ENCODE results near the gene PARG. TPM values are rescaled to one million over a fixed set of nuclear protein-coding genes. Genes with fewer than 3 reads are reported as not detected.

Gene PARG
- total RNA-seq, 1 experiment from 2014 or later, result 42.4 TPM

DNA sequence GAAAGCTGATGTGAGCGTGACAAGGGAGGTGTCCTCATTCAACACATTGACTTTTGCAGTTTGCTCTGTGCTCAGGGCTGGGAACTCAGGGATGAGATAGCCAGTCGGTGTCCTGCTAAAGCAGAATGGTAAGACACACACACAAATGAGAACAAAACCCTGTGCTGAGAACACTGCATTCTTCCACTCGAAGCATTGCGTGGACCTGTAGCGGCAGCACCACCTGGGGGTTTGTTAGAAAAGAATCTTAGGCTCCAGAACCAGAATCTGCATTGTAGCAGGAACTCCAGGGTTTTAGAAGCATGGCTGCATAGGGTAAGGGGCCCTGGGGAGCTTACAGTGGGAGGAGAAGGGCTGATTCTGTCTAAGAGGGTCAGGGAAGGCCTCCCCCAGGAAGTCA lies 158.2 kb downstream of the PARG start:
- TF ChIP-seq, protein P1, sequence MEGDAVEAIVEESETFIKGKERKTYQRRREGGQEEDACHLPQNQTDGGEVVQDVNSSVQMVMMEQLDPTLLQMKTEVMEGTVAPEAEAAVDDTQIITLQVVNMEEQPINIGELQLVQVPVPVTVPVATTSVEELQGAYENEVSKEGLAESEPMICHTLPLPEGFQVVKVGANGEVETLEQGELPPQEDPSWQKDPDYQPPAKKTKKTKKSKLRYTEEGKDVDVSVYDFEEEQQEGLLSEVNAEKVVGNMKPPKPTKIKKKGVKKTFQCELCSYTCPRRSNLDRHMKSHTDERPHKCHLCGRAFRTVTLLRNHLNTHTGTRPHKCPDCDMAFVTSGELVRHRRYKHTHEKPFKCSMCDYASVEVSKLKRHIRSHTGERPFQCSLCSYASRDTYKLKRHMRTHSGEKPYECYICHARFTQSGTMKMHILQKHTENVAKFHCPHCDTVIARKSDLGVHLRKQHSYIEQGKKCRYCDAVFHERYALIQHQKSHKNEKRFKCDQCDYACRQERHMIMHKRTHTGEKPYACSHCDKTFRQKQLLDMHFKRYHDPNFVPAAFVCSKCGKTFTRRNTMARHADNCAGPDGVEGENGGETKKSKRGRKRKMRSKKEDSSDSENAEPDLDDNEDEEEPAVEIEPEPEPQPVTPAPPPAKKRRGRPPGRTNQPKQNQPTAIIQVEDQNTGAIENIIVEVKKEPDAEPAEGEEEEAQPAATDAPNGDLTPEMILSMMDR (conservative IDR thresholded peaks at IDR 0.05; ENCODE audit: low read depth, low read length), result 0 out of 2 replicates have a peak, but pooled peaks have one; percentile 12
- TF ChIP-seq EZH2 (IDR thresholded peaks at IDR 0.05; ENCODE audit: borderline replicate concordance, low read depth, low read length, poor library complexity, severe bottlenecking), result no peak
- H3K4me3 ChIP-seq (ENCODE audit: low read depth, low read length, poor library complexity, severe bottlenecking), result no peak overlapping the region
- intact Hi-C loops (cut with micrococcal nuclease; ENCODE audit: unreplicated experiment), result no loop called here
- no peaks in the 10 kb centered on the region for H3K36me3 ChIP-seq (ENCODE audit: insufficient read depth, low read length, poor library complexity, severe bottlenecking)
- BruUV-seq (replicated peaks), result no TSS peak
- CTCF ChIA-PET, result no interaction called here
- no peaks in the 10 kb centered on the region for H3K4me1 ChIP-seq (ENCODE audit: insufficient read depth, low read length, poor library complexity, severe bottlenecking)
- no peak for DNase-seq (ENCODE audit: low spot score)
- POLR2A ChIA-PET (ENCODE audit: low non-redundant PET), result no interaction called here
- H3K27me3 ChIP-seq (replicated peaks; ENCODE audit: insufficient read depth, low read depth, low read length, poor library complexity), result peaks cover 15% of the 10 kb centered on the region
- no peak overlapping the region for H3K27ac ChIP-seq (ENCODE audit: low read depth, low read length, poor library complexity, severe bottlenecking)
- H3K9me3 ChIP-seq (ENCODE audit: low read depth, low read length, poor library complexity, severe bottlenecking), result no peaks in the 10 kb centered on the region

DNA sequence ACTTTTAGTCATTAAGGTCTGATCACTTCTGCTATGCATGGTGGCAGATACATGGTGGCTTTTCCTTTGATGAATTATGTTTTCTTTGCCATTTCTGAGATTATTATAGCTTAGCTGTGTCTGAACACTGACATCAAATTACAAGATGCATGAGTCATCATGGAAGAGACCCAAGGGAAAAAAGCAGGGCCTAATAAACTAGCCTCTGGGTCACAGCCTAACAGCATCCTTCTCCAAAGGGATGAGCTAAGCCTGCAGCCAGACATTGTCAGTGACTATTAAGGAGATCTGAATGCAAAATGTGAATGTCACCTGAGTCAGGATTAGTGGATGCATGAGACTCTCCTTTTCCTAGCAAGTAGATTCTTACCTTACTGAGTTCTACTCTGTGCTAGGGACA lies 160.6 kb downstream of the PARG start:
- no peak for DNase-seq (ENCODE audit: low spot score)
- H3K4me3 ChIP-seq (ENCODE audit: low read depth, low read length, poor library complexity, severe bottlenecking), result no peak overlapping the region
- H3K9me3 ChIP-seq (ENCODE audit: low read depth, low read length, poor library complexity, severe bottlenecking), result no peaks in the 10 kb centered on the region
- intact Hi-C loops (cut with micrococcal nuclease; ENCODE audit: unreplicated experiment), result no loop called here
- no peaks in the 10 kb centered on the region for H3K36me3 ChIP-seq (ENCODE audit: insufficient read depth, low read length, poor library complexity, severe bottlenecking)
- BruUV-seq (replicated peaks), result no TSS peak
- POLR2A ChIA-PET (ENCODE audit: low non-redundant PET), result no interaction called here
- TF ChIP-seq EZH2 (IDR thresholded peaks at IDR 0.05; ENCODE audit: borderline replicate concordance, low read depth, low read length, poor library complexity, severe bottlenecking), result no peak
- TF ChIP-seq, protein P1 (conservative IDR thresholded peaks at IDR 0.05; ENCODE audit: low read depth, low read length), result no peak
- H3K27ac ChIP-seq (ENCODE audit: low read depth, low read length, poor library complexity, severe bottlenecking), result no peak overlapping the region
- H3K4me1 ChIP-seq (ENCODE audit: insufficient read depth, low read length, poor library complexity, severe bottlenecking), result no peaks in the 10 kb centered on the region
- CTCF ChIA-PET, result interaction anchor here (0.6 kb wide), 1 partner anchor 155 kb away, joined by 3 read pairs; no protein-coding TSS in a partner anchor
- H3K27me3 ChIP-seq (replicated peaks; ENCODE audit: insufficient read depth, low read depth, low read length, poor library complexity), result peaks cover 16% of the 10 kb centered on the region

DNA sequence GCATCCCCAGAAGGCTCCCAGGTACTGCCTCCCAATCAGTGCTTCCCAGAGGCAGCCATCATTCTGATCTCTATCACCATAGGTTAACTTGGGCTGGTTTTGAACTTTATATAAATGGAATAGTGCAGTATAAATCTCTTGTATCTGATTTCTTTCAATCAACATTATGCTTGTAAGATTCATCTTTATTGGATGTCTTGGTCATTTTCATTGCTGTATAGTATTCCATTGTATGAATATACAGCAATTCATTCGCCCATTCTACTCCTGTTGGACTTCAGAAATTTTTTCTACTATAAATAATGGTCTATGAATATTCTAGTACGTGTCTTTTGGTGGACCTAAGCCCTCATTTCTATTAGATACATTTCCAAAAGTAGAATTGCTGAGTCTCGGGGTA lies 163.6 kb downstream of the PARG start:
- Histone ChIP-seq H3K9me3 (ENCODE audit: low read depth, low read length, poor library complexity, severe bottlenecking) (no peaks in the 10 kb centered on the region), H3K4me3 (ENCODE audit: low read depth, low read length, poor library complexity, severe bottlenecking) (no peak overlapping the region), H3K4me1 (ENCODE audit: insufficient read depth, low read length, poor library complexity, severe bottlenecking) (no peaks in the 10 kb centered on the region), H3K36me3 (ENCODE audit: insufficient read depth, low read length, poor library complexity, severe bottlenecking) (no peaks in the 10 kb centered on the region), H3K27me3 (replicated peaks; ENCODE audit: insufficient read depth, low read depth, low read length, poor library complexity) (peaks cover 17% of the 10 kb centered on the region), H3K27ac (ENCODE audit: low read depth, low read length, poor library complexity, severe bottlenecking) (no peak overlapping the region)
- ChIA-PET POLR2A (ENCODE audit: low non-redundant PET) (no interaction called here), CTCF (no interaction called here)
- BruUV-seq (replicated peaks), result no TSS peak
- intact Hi-C loops (cut with micrococcal nuclease; ENCODE audit: unreplicated experiment), result no loop called here
- DNase-seq (ENCODE audit: low spot score), result no peak
- TF ChIP-seq EZH2 (IDR thresholded peaks at IDR 0.05; ENCODE audit: borderline replicate concordance, low read depth, low read length, poor library complexity, severe bottlenecking), result no peak

DNA sequence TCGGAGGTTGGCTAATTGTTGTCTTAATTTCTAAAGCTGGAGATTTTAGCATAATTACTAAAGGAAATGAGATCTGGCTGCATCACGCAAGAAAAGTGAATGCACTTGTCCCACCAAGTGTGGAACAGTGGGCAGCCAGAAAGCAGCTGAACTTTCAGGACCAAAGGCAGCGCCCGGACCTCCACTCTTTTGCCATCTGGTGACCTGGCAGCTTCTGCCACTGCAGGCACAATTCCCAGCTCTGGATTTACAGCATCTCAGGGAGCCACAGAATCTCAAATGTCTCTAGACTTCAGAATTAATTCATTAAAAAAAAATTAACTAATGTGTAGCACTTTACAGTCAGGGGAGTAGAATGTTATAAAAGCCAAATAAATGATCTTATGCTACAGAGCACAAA lies 165.0 kb downstream of the PARG start:
- TF ChIP-seq, protein P1 (conservative IDR thresholded peaks at IDR 0.05; ENCODE audit: low read depth, low read length), result no peak
- no peak for TF ChIP-seq EZH2 (IDR thresholded peaks at IDR 0.05; ENCODE audit: borderline replicate concordance, low read depth, low read length, poor library complexity, severe bottlenecking)
- H3K36me3 ChIP-seq (ENCODE audit: insufficient read depth, low read length, poor library complexity, severe bottlenecking), result no peaks in the 10 kb centered on the region
- intact Hi-C loops (cut with micrococcal nuclease; ENCODE audit: unreplicated experiment), result no loop called here
- no TSS peak for BruUV-seq (replicated peaks)
- H3K27me3 ChIP-seq (replicated peaks; ENCODE audit: insufficient read depth, low read depth, low read length, poor library complexity), result peaks cover 18% of the 10 kb centered on the region
- ChIA-PET CTCF (no interaction called here), POLR2A (ENCODE audit: low non-redundant PET) (interaction anchor here (0.7 kb wide), 1 partner anchor 1249 kb away, joined by 4 read pairs; no protein-coding TSS in a partner anchor)
- DNase-seq (ENCODE audit: low spot score), result no peak
- H3K4me1 ChIP-seq (ENCODE audit: insufficient read depth, low read length, poor library complexity, severe bottlenecking), result no peaks in the 10 kb centered on the region
- H3K9me3 ChIP-seq (ENCODE audit: low read depth, low read length, poor library complexity, severe bottlenecking), result no peaks in the 10 kb centered on the region
- H3K27ac ChIP-seq (ENCODE audit: low read depth, low read length, poor library complexity, severe bottlenecking), result no peak overlapping the region
- H3K4me3 ChIP-seq (ENCODE audit: low read depth, low read length, poor library complexity, severe bottlenecking), result no peak overlapping the region

All from A673 (cell line).